ENCODE results near the gene SKOR2.
"Not testable (repeated sequence)": the region's sequence is repeated elsewhere in the genome, so short reads cannot be mapped to it uniquely, and the experiment has no call there.

The SKOR2 gene

DNA sequence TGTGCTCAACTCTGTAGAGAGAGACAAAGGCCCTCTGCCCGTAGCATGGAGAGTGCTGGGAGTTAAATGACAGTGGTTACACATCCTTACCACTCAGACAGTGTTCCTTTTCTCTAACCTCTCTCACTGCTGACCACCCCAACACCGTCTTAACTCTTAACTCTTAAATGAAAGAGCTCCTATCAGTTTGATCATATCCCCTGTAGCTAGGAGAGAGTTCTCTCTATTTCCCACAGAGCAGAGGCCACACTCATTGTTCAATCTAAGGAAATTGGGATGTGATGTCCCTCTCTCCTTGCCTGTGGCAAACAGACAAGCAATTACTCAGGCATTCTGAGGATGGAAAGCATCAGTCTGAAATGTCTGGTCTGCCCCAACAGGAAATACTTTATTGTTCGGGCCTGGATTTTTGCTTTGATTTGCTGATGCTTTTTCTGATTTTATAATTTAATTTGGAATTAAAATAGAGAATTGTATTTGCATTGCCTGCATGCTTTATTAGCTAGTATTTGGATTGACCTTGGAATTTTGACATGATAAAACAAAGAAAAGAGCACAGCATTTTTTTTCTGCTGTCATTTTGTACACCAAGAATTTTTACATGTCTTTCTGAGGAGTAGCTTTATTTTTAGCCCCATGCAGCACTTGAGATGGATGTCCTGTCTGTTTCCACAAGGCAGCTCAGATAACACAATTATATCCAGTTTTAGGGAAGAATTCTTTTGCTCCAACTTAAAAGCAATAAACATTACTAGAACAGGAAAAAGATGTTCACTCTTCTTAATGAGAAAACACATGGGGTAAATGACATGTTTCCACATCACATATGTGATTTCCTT is 47.6 kb downstream of the SKOR2 start:
- DNase-seq (ENCODE audit: low read depth in 3 of 3): no peak

DNA sequence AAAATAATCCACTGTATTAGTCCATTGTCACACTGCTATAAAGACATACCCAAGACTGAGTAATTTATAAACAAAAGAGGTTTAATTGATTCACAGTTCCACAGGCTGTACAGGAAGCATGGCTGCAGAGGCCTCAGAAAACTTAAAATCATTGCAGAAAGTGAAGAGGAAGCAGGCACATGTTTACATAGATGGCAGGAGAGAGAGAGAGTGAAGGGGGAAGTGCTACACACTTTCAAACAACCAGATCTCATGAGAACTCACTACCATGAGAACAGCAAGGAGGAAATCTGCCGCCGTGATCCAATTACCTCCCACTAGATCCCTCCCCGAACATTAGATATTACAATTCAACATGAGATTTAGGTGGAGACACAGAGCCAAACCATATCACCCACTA is 55.5 kb downstream of the SKOR2 start:
- not testable (repeated sequence) for DNase-seq (ENCODE audit: low read depth in 3 of 3)

DNA sequence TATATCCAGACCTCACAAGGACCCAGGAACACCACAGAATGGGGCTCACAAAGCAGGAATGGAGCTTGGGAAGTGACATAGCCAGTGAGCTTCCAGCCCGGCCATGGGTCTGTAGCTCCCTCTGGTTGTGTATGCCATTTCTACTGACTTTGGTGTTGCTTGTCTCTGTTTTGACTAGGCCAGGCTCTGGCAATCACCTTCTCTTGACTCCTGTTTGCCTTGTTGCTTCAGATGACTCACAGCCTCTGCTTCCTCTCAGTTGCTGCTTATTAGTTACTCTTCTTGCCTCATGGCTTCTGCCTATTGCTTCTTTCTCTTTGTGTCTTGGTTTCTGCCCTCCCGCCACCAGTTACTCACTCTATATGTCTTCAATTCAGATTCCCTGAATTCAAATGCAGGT is 59.5 kb downstream of the SKOR2 start:
- DNase-seq (ENCODE audit: low read depth in 3 of 3): no peak

DNA sequence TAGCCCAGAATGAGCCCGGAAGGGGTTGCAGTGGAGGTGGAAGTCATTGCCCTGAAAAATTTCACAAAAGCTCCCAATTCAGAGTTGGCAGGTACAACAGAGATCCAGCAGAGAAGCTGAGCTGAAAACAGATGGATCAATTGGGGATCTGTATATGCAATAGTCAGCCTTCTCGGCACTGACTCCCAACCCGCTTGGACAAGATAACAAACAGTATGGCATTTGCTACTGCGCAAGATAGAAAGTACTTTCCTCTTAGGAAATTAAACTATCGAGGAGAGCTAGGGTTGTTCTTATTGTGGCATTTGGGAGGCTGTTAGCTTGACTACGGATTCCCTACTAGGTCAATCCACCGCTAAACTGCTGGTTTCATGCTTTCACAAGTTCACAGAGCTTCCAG is 63.7 kb downstream of the SKOR2 start:
- DNase-seq (ENCODE audit: low read depth in 3 of 3): no peak

DNA sequence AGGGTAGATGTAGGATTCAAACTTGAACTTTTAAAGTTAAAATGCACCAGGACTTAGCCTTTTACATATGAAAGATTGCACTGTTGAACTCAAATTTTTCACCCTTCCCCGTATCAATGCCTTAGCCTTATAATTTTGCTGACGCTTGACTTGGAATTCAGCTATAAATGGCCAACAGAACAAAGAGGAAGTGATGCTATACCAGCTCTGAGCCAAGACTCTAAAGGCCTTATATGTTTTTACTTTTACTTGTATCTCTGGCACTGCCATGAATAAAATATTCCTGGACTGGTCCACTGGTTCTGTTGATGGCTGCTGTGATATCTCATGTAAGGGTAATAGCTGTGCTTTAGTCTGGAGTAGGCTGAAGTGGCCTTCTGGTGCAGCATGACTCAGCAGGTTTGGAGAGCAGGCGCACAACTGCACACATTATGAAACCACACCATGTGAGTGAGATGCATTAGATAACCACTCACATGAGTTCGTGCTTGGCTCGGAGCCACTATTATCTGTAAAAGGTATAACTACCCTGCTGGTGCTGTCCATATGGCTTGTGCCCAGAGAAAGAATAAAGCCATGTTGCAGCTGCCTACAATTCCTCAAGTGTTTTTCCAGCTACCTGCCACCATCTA is 66.9 kb downstream of the SKOR2 start:
- DNase-seq (ENCODE audit: low read depth in 3 of 3): no peak

DNA sequence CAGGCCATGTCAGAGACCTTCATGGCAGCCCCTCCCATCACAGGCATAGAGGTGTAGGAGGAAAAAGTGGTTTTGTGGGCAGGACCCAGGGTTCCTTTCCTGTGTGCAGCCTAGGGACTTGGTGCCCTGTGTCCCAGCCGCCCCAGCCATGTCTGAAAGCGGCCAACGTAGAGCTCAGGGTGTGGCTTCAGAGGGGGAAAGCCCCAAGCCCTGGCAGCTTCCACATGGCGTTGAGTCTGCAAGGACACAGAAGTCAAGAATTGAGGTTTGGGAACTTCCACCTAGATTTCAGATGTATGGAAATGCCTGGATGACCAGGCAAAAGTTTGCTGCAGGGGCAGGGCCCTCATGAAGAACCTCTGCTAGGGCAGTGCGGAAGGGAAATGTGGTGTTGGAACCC is 69.3 kb downstream of the SKOR2 start:
- not testable (repeated sequence) for DNase-seq (ENCODE audit: low read depth in 3 of 3)

DNA sequence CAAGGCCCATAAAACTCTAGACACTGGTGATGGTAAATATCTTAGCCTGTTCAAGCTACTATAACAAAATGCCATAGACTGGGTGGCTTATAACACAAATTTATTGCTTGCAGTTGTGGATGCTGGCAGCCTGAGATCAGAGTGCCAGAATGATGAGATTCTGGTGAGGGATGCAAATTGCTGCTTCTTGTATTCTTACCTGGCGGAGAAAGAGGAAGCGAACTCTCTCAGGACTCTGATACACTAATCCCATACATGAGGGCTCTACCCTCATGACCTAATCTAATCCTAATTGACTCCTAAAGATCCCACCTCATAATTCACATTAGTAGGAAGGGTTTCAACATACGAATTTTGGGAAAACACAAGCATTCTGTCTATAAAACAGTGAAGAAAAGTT is 70.7 kb downstream of the SKOR2 start:
- DNase-seq (ENCODE audit: low read depth in 3 of 3): no peak

DNA sequence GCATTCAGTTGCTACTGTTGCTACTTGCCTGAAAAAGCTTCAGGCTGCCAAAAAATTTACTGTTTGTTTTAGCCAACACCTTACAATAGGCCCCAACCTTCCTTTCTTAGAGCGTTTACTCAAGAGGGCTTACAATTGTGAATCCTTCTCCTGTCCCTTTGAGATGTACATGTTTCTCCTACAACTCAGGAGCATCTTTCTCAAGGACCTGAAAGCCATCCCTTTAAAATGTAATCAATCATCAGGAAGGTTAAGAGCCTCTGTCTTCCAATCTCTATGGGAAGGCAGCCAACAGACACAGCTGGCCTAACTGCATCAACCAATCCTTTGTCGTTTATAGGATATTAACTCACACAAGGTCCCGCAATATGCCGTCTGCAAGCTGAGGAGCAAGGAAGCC is 71.9 kb downstream of the SKOR2 start:
- DNase-seq (ENCODE audit: low read depth in 3 of 3): no peak

DNA sequence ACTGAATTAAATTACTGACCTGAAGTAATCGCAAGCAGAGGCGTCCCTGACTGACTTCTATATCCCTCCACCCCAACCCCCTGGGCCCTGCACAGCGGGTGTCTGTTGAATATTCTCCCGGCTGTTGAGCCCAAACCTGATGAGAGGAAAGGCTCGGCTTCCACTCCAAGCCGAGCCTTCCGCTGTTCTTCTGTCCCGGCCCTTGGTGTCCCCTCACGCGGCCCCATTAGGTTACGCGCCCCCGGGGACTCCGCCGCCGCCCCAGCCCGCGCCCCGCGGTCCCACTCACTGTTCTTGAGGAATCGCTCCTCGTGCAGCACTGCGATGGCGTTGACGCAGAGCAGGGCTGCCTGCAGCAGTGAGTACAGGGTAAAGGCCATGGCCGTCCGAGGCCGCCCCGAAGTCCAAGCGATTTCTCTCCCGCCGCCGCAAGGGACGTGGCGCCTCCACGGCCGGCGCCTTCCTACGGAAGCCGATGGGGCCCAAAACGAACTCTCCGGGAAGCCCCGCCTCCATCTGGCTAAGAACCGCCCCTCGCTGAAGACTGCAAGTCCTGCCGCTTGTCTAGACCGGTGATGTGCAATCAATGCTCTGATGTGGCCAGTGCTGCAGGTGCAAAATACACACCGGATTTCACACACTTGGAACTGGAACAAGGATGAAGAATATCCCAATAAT is 75.4 kb downstream of the SKOR2 start, which contains the start of gene IER3IP1:
Gene IER3IP1 (minus strand): TSS at position 467 of the 678 bp plus-strand sequence. CDS start 87 bp downstream, at position 380.
- peak; percentile 79 to 81 (median 80) for DNase-seq (ENCODE audit: low read depth in 3 of 3)

DNA sequence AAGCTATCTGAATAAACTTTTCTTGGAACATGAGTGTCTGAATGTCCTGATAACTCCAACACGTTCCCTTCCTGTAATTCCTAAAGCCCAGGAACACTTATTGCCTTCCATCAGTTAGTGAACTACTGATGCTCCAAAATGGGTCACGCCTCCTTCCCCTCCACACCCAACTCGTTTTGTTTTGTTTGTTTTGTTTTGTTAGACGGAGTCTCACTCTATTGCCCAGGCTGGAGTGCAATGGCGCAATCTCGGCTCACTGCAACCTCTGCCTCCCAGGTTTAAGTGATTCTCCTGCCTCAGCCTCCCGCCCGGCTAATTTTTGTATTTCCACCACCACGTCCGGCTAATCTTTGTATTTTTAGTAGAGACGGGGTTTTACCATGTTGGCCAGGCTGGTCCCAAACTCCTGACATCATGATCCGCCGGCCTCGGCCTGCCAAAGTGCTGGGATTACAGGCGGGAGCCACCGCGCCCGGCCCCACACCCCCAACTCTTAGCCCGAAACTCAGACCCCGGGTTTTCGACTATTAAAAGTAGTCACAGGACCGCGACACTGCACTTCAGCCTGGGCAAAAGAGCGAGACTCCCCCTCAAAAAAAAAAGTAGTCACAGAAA is 76.1 kb downstream of the SKOR2 start:
- no peak for DNase-seq (ENCODE audit: low read depth in 3 of 3)

DNA sequence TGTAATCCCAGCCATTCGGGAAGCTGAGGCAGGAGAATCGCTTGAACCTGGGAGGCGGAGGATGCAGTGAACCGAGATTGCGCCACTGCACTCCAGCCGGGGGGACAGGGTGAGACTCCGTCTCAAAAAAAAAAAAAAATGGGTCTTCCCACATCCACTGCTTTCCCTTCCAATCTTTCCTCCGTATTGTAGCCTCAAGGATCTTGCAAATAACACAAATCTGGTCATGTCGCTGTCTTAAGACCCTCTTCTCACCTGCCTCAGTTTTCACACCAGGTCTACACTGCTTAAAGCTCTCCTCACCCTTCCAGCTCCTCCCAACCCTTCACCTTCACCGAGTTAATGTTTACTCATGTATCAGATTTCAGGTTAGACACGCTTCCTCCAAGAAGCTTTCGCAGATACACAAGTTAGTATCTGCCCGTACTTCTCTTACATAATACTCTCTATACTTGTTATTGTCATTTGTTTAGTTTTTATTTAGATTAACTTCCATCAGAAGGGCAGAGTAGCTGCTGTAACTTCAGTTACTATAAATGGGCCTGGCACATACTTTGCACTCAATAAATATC is 76.8 kb downstream of the SKOR2 start:
- no peak for DNase-seq (ENCODE audit: low read depth in 3 of 3)

DNA sequence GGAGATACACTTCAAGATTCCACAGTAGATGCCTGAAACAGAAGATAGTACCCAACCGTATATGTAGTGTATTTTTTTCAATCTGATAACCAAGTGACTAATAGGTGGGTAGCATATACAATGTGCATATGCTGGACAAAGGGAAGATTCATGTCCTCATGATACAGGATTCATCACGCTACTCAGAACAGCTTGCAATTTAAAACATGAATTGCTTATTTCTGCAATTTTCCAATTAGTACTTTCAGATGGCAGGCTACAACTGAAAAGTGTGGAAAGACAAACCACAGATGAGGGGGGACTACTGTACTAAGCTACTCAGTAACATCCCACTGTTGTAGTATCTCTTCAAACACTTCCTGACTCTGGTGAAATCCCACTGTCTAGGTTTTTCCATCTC is 79.0 kb downstream of the SKOR2 start:
- no peak for DNase-seq (ENCODE audit: low read depth in 3 of 3)

DNA sequence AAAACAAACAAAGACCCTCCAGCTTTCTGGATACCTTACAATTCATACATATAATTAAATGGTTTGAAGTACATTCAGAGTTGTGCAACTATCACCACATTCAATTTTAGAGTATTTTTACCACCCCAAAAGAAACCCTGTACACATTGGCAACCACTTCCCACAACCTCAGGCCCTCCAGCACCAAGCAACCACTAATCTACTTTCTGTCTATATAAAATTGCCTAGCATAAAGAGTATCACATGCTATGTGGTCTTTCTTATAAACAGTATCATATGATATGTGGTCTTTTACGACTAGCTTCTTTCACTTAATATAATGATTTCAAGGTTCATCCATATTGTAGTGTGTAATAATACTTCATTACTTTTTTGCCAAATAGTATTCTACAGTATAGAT is 82.5 kb downstream of the SKOR2 start:
- DNase-seq (ENCODE audit: low read depth in 3 of 3): no peak

DNA sequence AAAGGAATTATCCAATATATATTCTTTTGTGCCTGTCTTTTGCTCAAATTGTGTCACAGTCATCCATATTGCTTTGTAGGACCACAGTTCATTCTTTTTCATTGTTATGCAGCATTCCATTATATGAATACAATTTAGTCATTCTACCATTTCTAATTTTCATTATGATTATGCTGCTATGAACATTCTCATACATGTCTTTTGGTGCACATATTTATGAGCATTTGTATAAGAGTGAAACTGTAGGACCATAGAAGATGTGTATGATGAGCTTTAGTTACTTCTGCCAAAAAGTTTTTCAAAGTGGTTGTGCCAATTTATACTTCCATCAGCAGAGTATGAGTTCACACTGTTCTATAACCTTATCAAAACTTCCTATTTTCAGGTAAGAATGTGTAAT is 83.0 kb downstream of the SKOR2 start:
- DNase-seq (ENCODE audit: low read depth in 3 of 3): no peak

DNA sequence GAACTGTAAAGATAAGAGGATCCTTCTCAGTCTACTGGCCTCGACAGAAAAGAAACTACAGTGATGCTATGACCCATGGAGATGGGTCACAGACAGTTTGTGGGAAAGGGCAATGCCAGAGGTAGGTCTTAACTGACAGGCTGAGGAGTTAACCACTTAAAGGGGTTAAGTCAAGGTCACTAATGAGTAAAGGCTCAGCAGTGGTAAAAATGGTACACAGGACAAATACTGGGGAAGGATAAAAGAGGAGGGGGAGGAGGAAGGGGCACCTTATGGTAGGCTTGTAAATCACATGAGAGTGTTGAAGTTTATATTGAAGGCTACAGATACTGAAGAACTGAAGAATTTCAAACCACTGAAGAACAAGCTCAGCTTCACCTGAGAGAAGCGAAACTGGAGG is 85.2 kb downstream of the SKOR2 start:
- DNase-seq (ENCODE audit: low read depth in 3 of 3): no peak

DNA sequence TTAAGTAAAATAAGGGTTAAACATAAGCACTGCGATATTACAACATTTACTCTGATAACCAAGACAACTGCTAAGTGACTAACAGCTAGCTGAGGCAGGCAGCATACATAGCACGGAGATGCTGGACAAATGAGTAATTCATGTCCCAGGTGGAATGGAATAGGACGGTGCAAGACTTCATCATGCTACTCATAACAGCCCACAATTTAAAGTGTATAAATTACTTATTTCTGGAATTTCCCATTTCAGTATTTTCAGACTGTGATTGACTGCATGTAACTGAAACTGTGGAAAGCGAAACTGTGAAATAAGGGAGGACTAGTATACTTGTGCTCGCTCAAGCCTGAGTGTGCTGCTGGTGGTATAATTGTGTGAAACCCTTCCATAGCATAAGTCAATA is 88.2 kb downstream of the SKOR2 start:
- DNase-seq (ENCODE audit: low read depth in 3 of 3): no peak

DNA sequence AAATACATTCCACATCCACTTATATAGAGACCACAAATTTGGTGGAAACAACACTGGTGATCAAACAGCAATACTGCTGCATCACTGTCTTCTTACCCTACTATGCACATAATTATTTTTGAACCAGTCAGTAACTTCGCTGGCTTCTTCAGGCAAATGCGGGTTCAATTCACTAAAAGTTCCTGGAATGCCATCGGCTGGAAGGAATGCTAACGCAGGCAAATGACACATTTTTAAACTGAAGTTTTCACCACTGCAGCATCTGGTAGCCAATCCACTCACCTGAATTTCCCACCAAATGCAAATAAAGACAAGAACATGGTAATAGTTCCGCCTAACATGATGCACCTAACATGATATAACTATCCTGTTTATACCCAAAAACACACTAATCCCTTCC is 91.2 kb downstream of the SKOR2 start:
- DNase-seq (ENCODE audit: low read depth in 3 of 3): no peak

DNA sequence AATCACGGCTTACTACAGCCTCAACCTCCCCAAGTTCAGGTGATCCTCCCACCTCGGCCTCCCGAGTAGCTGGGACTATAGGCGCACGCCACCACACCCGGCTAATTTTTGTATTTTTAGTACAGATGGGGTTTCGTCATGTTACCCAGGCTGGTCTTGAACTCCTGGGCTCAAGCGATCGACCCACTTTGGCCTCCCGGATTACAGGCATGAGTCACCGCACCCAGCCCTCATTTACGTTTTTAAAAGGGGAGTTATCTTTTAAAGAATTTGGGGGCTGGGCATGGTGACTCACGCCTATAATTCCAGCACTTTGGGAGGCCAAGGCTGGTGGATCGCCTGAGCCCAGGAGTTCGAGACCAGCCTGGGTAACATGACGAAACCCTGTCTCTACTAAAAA is 93.1 kb downstream of the SKOR2 start:
- not testable (repeated sequence) for DNase-seq (ENCODE audit: low read depth in 3 of 3)

Measured in stimulated activated CD4-positive, alpha-beta T cell treated with anti-CD3 and anti-CD28 coated beads, TNF-alpha, amount 100 ng/mL, for 4 hours (primary cell).